ENCODE measurements around the gene PTPRR. TPM values are rescaled to one million over a fixed set of nuclear protein-coding genes. Genes with fewer than 3 reads are reported as not detected.

PTPRR gene
- total RNA-seq, 4 donors from 2014 or later, result 1.3 to 1.5 TPM; not detected in 2

GRCh38 chr12:70739756-70740155, 180.8 kb downstream of the PTPRR start:
- TF ChIP-seq, protein P1, sequence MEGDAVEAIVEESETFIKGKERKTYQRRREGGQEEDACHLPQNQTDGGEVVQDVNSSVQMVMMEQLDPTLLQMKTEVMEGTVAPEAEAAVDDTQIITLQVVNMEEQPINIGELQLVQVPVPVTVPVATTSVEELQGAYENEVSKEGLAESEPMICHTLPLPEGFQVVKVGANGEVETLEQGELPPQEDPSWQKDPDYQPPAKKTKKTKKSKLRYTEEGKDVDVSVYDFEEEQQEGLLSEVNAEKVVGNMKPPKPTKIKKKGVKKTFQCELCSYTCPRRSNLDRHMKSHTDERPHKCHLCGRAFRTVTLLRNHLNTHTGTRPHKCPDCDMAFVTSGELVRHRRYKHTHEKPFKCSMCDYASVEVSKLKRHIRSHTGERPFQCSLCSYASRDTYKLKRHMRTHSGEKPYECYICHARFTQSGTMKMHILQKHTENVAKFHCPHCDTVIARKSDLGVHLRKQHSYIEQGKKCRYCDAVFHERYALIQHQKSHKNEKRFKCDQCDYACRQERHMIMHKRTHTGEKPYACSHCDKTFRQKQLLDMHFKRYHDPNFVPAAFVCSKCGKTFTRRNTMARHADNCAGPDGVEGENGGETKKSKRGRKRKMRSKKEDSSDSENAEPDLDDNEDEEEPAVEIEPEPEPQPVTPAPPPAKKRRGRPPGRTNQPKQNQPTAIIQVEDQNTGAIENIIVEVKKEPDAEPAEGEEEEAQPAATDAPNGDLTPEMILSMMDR (IDR thresholded peaks at IDR 0.05; ENCODE audit: low read depth), result no peak

- TF ChIP-seq, protein P1 (IDR thresholded peaks at IDR 0.05; ENCODE audit: low read depth), result no peak
Observed at GRCh38 chr12:70736351-70737133, 184.0 kb downstream of the PTPRR start.

- TF ChIP-seq, protein P1 (IDR thresholded peaks at IDR 0.05; ENCODE audit: low read depth), result no peak
Observed at GRCh38 chr12:70733385-70733784, 187.2 kb downstream of the PTPRR start.

GRCh38 chr12:70732287-70732686, 188.3 kb downstream of the PTPRR start:
- TF ChIP-seq, protein P1 (IDR thresholded peaks at IDR 0.05; ENCODE audit: low read depth), result no peak

- TF ChIP-seq, protein P1 (IDR thresholded peaks at IDR 0.05; ENCODE audit: low read depth), result no peak
Observed at GRCh38 chr12:70730675-70731180, 189.8 kb downstream of the PTPRR start.

GRCh38 chr12:70724444-70724843, 196.1 kb downstream of the PTPRR start:
- TF ChIP-seq, protein P1 (IDR thresholded peaks at IDR 0.05; ENCODE audit: low read depth), result no peak

DNA sequence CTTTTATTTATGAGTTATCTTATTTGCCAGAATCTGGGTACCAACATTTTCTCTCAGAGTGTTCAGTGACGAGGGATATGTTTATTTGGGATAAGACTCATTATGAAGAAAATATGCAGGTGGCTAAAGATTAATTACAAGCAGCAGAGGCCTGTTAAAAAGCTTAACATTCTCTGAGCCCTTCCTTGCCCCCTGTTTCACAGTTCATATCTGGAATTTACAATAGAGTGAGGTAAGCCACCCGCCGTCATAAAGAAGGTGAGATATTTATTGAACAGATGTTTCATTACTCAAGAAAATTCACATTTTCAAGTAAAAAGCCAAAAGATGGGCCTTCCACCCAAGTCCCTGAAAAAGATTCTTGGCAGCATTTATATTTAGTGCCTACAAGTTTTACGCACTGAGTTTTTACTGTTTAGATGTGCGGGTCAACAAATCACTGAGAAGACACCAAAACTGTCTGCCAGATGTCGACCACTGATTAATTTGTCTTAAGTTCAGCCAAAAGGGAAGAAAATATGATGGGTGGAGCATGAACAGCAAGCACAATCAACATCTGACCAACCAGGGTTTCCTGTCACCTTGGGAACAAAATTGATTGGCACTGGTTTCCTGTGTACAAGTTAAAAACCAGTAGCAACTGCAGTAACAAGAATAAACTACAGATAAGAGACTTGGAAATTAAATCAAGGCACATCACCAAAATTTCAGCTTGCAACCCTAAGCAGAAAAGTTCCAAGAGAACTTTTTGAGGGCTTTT, 197.8 kb downstream of the PTPRR start:
- TF ChIP-seq, protein P1 (IDR thresholded peaks at IDR 0.05; ENCODE audit: low read depth), result no peak
